ENCODE results near the gene DVL2. TPM values are rescaled to one million over a fixed set of nuclear protein-coding genes. Genes with fewer than 3 reads are reported as not detected.

The DVL2 gene
- total and polyA plus RNA-seq, 2 of the 13 experiments (the other 11 are each of a cell fraction or from before 2014, with no cell fraction given) = 5.7 to 38.2 TPM

DNA sequence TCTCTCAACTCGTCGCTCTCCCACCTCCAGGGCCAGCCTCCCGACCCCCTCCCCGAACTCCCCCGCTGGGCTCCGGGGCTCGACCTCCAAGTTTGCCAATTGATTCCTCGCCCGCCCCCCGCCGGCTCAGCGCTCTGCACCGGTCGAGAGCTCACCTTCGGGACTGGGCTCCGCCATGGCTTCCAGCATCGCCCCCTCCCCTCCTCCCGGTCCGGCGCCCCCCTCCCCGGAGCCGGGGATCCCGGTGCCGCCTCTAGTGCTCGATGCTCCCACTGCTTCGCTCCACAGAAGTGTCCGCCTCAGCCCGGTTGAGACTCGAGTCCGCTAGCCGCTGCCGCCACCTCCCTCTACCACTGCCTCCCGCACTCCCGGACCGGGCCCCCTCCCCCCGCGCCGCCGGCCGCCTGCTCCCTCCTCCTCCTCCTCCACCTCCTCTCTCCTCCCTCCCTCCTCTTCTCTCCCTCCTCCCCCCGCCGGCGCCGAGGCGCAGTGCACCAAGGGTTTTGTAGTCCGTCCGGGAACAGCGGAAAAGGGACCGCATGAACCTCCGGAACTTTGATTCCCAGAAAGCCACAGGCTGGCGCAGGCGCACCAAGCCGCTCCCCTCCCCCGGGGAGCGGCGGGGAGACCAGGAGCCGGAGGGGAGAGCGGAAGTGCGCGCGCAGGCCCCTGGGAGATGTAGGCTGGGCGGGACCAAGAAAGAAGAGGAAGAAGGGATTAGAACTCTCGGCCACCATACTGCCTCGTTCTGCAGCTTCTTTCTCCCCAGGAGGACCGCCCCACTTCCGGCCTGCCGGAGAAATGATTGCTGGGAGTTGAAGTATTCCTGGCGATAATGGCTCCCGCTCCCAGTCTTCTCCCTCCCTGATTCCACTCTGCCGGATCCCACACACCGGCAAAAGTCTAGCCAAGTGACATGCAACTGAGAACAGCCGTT, 5.0 kb upstream of the DVL2 start, which contains the start of gene PHF23 (continued):
- TF ChIP-seq ZNF430 (CRISPR knock-in tag; IDR thresholded peaks at IDR 0.05) = peak; percentile 64; the same call in 1 of the 2 replicates
- TF ChIP-seq, protein P1, sequence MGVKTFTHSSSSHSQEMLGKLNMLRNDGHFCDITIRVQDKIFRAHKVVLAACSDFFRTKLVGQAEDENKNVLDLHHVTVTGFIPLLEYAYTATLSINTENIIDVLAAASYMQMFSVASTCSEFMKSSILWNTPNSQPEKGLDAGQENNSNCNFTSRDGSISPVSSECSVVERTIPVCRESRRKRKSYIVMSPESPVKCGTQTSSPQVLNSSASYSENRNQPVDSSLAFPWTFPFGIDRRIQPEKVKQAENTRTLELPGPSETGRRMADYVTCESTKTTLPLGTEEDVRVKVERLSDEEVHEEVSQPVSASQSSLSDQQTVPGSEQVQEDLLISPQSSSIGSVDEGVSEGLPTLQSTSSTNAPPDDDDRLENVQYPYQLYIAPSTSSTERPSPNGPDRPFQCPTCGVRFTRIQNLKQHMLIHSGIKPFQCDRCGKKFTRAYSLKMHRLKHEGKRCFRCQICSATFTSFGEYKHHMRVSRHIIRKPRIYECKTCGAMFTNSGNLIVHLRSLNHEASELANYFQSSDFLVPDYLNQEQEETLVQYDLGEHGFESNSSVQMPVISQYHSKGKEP (CRISPR knock-in tag; IDR thresholded peaks at IDR 0.05) = no peak
- TF ChIP-seq ZNF572 (CRISPR knock-in tag; IDR thresholded peaks at IDR 0.05) = 0 out of 2 replicates have a peak, but pooled peaks have one; percentile 60
- TF ChIP-seq, protein P2, sequence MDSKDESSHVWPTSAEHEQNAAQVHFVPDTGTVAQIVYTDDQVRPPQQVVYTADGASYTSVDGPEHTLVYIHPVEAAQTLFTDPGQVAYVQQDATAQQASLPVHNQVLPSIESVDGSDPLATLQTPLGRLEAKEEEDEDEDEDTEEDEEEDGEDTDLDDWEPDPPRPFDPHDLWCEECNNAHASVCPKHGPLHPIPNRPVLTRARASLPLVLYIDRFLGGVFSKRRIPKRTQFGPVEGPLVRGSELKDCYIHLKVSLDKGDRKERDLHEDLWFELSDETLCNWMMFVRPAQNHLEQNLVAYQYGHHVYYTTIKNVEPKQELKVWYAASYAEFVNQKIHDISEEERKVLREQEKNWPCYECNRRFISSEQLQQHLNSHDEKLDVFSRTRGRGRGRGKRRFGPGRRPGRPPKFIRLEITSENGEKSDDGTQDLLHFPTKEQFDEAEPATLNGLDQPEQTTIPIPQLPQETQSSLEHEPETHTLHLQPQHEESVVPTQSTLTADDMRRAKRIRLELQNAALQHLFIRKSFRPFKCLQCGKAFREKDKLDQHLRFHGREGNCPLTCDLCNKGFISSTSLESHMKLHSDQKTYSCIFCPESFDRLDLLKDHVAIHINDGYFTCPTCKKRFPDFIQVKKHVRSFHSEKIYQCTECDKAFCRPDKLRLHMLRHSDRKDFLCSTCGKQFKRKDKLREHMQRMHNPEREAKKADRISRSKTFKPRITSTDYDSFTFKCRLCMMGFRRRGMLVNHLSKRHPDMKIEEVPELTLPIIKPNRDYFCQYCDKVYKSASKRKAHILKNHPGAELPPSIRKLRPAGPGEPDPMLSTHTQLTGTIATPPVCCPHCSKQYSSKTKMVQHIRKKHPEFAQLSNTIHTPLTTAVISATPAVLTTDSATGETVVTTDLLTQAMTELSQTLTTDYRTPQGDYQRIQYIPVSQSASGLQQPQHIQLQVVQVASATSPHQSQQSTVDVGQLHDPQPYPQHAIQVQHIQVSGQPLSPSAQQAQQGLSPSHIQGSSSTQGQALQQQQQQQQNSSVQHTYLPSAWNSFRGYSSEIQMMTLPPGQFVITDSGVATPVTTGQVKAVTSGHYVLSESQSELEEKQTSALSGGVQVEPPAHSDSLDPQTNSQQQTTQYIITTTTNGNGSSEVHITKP (CRISPR knock-in tag; IDR thresholded peaks at IDR 0.05; ENCODE audit: low read depth) = peak; percentile 89
- TF ChIP-seq ZNF354B (CRISPR knock-in tag; IDR thresholded peaks at IDR 0.05) = no peak
- no peak for TF ChIP-seq HNRNPUL1 (IDR thresholded peaks at IDR 0.05; ENCODE audit: low read depth, low read length)
- no peak for TF ChIP-seq ZNF24 (IDR thresholded peaks at IDR 0.05)
- no peak for TF ChIP-seq ZSCAN9 (CRISPR knock-in tag; IDR thresholded peaks at IDR 0.05; ENCODE audit: borderline replicate concordance)
- TF ChIP-seq, protein P3, sequence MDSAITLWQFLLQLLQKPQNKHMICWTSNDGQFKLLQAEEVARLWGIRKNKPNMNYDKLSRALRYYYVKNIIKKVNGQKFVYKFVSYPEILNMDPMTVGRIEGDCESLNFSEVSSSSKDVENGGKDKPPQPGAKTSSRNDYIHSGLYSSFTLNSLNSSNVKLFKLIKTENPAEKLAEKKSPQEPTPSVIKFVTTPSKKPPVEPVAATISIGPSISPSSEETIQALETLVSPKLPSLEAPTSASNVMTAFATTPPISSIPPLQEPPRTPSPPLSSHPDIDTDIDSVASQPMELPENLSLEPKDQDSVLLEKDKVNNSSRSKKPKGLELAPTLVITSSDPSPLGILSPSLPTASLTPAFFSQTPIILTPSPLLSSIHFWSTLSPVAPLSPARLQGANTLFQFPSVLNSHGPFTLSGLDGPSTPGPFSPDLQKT (CRISPR knock-in tag; IDR thresholded peaks at IDR 0.05; ENCODE audit: borderline replicate concordance) = no peak
- TF ChIP-seq BORCS8-MEF2B (CRISPR knock-in tag; IDR thresholded peaks at IDR 0.05) = peak; percentile 54; the same call in 1 of the 2 replicates
- TF ChIP-seq, protein P4, sequence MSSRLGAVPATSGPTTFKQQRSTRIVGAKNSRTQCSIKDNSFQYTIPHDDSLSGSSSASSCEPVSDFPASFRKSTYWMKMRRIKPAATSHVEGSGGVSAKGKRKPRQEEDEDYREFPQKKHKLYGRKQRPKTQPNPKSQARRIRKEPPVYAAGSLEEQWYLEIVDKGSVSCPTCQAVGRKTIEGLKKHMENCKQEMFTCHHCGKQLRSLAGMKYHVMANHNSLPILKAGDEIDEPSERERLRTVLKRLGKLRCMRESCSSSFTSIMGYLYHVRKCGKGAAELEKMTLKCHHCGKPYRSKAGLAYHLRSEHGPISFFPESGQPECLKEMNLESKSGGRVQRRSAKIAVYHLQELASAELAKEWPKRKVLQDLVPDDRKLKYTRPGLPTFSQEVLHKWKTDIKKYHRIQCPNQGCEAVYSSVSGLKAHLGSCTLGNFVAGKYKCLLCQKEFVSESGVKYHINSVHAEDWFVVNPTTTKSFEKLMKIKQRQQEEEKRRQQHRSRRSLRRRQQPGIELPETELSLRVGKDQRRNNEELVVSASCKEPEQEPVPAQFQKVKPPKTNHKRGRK (CRISPR knock-in tag; IDR thresholded peaks at IDR 0.05) = no peak
- TF ChIP-seq HDAC6 (IDR thresholded peaks at IDR 0.05; ENCODE audit: low read depth, low read length) = no peak
- no peak for TF ChIP-seq RXRB (CRISPR knock-in tag; IDR thresholded peaks at IDR 0.05; ENCODE audit: borderline replicate concordance)
- TF ChIP-seq MYC (CRISPR knock-in tag; IDR thresholded peaks at IDR 0.05; ENCODE audit: borderline replicate concordance) = peak; percentile 43; the same call in 1 of the 2 replicates
- TF ChIP-seq, protein P5, sequence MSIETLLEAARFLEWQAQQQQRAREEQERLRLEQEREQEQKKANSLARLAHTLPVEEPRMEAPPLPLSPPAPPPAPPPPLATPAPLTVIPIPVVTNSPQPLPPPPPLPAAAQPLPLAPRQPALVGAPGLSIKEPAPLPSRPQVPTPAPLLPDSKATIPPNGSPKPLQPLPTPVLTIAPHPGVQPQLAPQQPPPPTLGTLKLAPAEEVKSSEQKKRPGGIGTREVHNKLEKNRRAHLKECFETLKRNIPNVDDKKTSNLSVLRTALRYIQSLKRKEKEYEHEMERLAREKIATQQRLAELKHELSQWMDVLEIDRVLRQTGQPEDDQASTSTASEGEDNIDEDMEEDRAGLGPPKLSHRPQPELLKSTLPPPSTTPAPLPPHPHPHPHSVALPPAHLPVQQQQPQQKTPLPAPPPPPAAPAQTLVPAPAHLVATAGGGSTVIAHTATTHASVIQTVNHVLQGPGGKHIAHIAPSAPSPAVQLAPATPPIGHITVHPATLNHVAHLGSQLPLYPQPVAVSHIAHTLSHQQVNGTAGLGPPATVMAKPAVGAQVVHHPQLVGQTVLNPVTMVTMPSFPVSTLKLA (IDR thresholded peaks at IDR 0.05) = peak; percentile 52
- TF ChIP-seq ZNF34 (CRISPR knock-in tag; IDR thresholded peaks at IDR 0.05; ENCODE audit: borderline replicate concordance) = no peak
- no peak for TF ChIP-seq ATRX (CRISPR knock-in tag; IDR thresholded peaks at IDR 0.05; ENCODE audit: borderline replicate concordance)
- peak; percentile 56 for TF ChIP-seq HDAC1 (CRISPR knock-in tag; IDR thresholded peaks at IDR 0.05)

Measured in HepG2 (cell line).